ENCODE data around the gene ABCA4. TPM values are rescaled to one million over a fixed set of nuclear protein-coding genes. Genes with fewer than 3 reads are reported as not detected.

ABCA4 gene
- total RNA-seq, 2 donors from 2014 or later: 2.0 to 3.7 TPM

DNA sequence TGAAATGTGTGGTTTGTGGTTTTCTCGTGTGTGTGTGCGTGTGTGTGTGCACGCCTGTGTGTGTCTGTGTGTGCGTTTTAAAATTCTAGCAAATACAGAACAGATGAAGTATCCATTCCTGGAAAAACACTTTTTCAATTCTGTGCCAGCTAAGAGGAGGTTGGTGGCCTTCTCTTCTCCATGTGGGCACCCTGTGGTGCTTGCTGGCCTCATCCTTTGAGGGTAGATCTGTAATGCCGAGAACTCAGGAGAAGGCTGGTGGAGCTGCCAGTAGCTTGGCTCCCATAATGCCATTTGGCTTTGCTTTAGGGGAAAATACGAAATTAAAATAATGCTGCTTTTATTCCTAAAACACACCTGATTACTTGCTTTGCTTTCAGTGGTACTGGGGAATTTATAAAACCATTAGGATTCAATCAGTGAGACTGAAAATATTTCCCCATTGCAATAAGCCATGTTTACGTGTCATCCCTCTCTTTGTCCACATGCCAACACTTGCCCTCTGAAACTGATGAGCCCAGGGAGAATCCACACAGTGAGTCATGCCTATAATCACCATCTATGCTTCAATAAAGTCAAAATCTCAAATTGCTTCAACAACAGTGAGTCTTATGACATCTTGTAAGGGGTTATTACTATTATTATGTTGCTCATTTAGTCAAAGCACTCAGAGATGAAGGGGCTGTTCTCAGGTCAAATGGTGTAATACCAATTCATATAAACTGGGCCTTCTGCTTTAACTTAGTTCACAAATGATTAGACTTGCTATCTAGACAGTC lies 39.2 kb downstream of the ABCA4 start:
- no peaks in the 10 kb centered on the region for H3K4me1 ChIP-seq (ENCODE audit: control insufficient read depth in 1 of 2, low read depth in 2 of 2)
- H3K36me3 ChIP-seq: no peaks in the 10 kb centered on the region
- no peak overlapping the region for H3K27ac ChIP-seq
- DNase-seq (ENCODE audit: low spot score): no peak
- TF ChIP-seq, protein P1, sequence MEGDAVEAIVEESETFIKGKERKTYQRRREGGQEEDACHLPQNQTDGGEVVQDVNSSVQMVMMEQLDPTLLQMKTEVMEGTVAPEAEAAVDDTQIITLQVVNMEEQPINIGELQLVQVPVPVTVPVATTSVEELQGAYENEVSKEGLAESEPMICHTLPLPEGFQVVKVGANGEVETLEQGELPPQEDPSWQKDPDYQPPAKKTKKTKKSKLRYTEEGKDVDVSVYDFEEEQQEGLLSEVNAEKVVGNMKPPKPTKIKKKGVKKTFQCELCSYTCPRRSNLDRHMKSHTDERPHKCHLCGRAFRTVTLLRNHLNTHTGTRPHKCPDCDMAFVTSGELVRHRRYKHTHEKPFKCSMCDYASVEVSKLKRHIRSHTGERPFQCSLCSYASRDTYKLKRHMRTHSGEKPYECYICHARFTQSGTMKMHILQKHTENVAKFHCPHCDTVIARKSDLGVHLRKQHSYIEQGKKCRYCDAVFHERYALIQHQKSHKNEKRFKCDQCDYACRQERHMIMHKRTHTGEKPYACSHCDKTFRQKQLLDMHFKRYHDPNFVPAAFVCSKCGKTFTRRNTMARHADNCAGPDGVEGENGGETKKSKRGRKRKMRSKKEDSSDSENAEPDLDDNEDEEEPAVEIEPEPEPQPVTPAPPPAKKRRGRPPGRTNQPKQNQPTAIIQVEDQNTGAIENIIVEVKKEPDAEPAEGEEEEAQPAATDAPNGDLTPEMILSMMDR (IDR thresholded peaks at IDR 0.05): no peak
- H3K4me3 ChIP-seq: no peak overlapping the region
- ATAC-seq (ENCODE audit: insufficient number of reproducible peaks, low FRiP score, low read depth): no peak
- no peaks in the 10 kb centered on the region for H3K27me3 ChIP-seq (replicated peaks; ENCODE audit: insufficient read depth)
- no peaks in the 10 kb centered on the region for H3K9me3 ChIP-seq

DNA sequence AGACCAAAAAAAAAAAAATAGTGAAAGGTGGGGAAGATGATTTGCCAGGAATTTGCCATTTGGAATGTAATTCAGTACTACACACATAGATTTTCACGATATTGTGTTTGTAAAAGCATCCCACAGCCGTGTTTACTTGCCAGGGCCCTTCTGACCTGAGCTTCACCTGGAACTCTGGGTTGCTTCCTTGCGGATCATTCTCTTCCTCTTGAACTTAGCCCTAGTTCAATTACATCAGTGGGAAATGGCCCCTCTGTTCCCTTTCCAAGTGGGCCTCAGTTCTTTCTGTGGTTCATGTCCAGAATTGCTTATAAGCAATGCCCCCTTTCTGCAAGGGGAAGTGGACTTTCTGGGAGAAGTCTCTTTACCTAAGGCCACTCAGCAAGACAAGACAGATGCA lies 41.0 kb downstream of the ABCA4 start:
- Histone ChIP-seq H3K9me3 (no peaks in the 10 kb centered on the region), H3K4me3 (no peak overlapping the region), H3K4me1 (ENCODE audit: control insufficient read depth in 1 of 2, low read depth in 2 of 2) (no peaks in the 10 kb centered on the region), H3K27me3 (replicated peaks; ENCODE audit: insufficient read depth) (no peaks in the 10 kb centered on the region), H3K27ac (no peak overlapping the region), H3K36me3 (no peaks in the 10 kb centered on the region)
- no peak for ATAC-seq (ENCODE audit: insufficient number of reproducible peaks, low FRiP score, low read depth)
- DNase-seq (ENCODE audit: low spot score): no peak
- TF ChIP-seq, protein P1 (IDR thresholded peaks at IDR 0.05): no peak

DNA sequence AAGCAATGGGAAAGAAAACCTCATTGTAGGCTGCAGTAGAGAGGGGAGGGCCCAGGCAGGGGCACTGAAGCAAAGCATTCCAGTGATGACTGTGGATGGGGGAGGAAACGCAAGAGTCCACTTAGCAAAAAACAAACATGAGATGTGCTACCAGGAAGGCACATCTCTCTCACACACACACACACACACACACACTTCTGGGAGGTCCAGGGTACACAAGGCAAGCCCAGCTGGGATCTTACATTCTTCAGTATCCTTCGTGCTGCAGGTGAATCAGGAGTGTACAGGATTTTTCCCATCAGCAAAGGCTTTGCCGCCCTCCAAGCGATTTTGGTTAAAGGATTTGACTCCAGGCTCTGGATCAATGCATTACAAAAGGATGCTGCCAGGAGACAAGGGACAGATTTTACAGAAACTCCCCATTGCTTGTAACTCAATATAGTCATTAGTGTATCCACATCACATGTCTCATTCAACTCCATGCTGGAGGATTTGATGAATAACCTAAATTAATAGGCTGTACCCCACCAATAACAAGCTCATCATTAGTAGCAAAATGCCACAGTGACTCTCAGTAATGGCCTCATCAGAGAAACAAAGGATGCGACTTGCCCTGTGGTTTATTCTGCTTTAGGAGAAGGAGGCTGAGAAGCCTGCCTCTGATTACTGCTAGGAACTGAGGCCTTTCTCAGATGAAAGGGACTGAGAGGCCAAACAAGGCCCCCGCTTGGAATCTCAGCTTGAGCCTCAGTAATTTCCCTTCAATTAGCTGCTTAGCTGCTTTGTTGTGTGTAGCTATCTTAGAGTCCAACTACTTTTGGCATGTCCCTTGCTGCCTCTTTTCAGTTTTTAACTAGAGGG lies 41.6 kb downstream of the ABCA4 start:
- no peak overlapping the region for H3K4me3 ChIP-seq
- DNase-seq (ENCODE audit: low spot score) (no peak), ATAC-seq (ENCODE audit: insufficient number of reproducible peaks, low FRiP score, low read depth) (no peak)
- no peaks in the 10 kb centered on the region for H3K4me1 ChIP-seq (ENCODE audit: control insufficient read depth in 1 of 2, low read depth in 2 of 2)
- H3K27me3 ChIP-seq (replicated peaks; ENCODE audit: insufficient read depth): no peaks in the 10 kb centered on the region
- TF ChIP-seq, protein P1 (IDR thresholded peaks at IDR 0.05): no peak
- no peaks in the 10 kb centered on the region for H3K36me3 ChIP-seq
- H3K27ac ChIP-seq: no peak overlapping the region
- H3K9me3 ChIP-seq: no peaks in the 10 kb centered on the region

DNA sequence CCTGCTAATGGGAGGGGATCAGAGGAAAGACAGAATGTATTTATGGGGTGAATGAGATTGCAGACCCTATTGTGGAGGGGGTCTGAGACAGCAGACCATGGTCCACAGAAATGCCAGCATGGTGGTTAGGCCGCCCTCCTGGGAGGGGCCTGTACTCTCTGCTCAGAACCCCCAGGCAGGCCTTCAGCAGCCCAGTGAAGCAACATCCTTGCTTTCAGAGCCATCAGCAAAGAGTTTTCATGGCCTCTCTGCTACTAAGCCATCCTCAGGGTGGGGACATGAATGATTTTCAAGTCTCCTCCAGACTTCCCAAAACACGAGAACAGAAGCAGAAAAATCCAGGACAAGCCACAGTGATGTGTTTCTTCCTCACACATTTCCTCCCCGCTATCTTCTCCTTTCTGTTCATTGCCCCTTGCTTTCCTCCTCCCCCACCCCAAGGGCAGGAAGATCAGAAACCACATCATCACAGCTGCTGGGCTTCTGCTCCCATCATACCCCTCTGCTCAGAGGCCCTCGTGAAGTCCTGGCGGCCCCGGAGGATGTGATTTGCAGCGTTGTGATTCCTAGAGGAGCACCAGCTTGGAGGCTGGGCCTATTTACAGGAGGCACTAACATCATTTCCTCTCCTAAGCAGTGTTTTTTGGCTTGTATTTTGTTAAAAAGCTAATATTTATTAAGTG lies 48.0 kb downstream of the ABCA4 start:
- TF ChIP-seq, protein P1 (IDR thresholded peaks at IDR 0.05): no peak
- ATAC-seq (ENCODE audit: insufficient number of reproducible peaks, low FRiP score, low read depth) (no peak), DNase-seq (ENCODE audit: low spot score) (no peak)
- Histone ChIP-seq H3K36me3 (no peaks in the 10 kb centered on the region), H3K4me3 (no peak overlapping the region), H3K27me3 (replicated peaks; ENCODE audit: insufficient read depth) (no peaks in the 10 kb centered on the region), H3K4me1 (ENCODE audit: control insufficient read depth in 1 of 2, low read depth in 2 of 2) (peaks cover 3 to 6% of the 10 kb centered on the region in 2 donors), H3K9me3 (no peaks in the 10 kb centered on the region), H3K27ac (no peak overlapping the region)

DNA sequence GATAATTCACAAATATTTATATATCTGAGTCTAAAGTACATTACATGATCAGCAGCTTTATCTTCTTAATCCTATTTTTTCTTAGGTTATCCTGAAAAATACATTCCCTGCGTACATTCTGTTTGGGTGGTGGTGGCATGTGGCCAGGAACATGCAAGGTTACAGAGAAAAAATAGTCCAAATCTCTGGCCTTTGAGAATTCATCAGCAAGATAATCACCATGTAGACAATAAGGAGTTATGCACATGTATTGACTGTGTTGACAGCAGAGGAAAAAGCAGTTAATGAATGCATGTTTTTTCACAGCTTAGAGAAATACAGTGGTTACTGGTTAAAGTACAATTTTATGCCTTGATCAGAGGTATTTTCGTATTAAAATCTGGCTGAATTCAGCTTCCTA lies 49.0 kb downstream of the ABCA4 start:
- no peak overlapping the region for H3K27ac ChIP-seq
- no peak for ATAC-seq (ENCODE audit: insufficient number of reproducible peaks, low FRiP score, low read depth)
- H3K4me3 ChIP-seq: no peak overlapping the region
- H3K36me3 ChIP-seq: no peaks in the 10 kb centered on the region
- H3K9me3 ChIP-seq: no peaks in the 10 kb centered on the region
- H3K27me3 ChIP-seq (replicated peaks; ENCODE audit: insufficient read depth): no peaks in the 10 kb centered on the region
- peaks cover 3 to 6% of the 10 kb centered on the region in 2 donors for H3K4me1 ChIP-seq (ENCODE audit: control insufficient read depth in 1 of 2, low read depth in 2 of 2)
- no peak for DNase-seq (ENCODE audit: low spot score)
- TF ChIP-seq, protein P1 (IDR thresholded peaks at IDR 0.05): no peak

All from thoracic aorta (tissue), 2 donors.